HCT116 (cell line): ENCODE results near the gene NXN.

Experiments
- EZH2 ChIP-seq: fragments of 200-600 bp; sonication (generic); IDR thresholded peaks from 2 replicates; pipeline ENCODE4 v1.6.1; 2017; ENCODE audit warnings: antibody characterized with exemption, mixed run types
- FOSL1 ChIP-seq: IDR thresholded peaks from 2 replicates; pipeline ENCODE4 v1.6.1; 2012; ENCODE audit warnings: low read depth
- POLR2A ChIP-seq: IDR thresholded peaks from 2 replicates; pipeline ENCODE4 v1.7.0; 2011; ENCODE audit warnings: borderline replicate concordance; ENCODE audit not compliant: insufficient read depth, insufficient read length; ENCODE audit errors: extremely low read depth
- RAD21 ChIP-seq: IDR thresholded peaks from 2 replicates; pipeline ENCODE4 v1.6.1; 2012; ENCODE audit warnings: low read depth, mild to moderate bottlenecking
- SP1 ChIP-seq: IDR thresholded peaks from 2 replicates; pipeline ENCODE4 v1.6.1; 2012; ENCODE audit warnings: low read depth
- SRF ChIP-seq: IDR thresholded peaks from 2 replicates; pipeline ENCODE4 v1.6.1; 2012; ENCODE audit warnings: low read depth
- TF ChIP-seq, protein P1 (sequence below), 3 experiments: fragments of 200-600 bp in 1 of 3; sonication (generic) in 1 of 3; IDR thresholded peaks in 2 of 3; conservative IDR thresholded peaks in 1 of 3; 2 replicates each; pipeline ENCODE4 v1.5.1; 2012 to 2017; ENCODE audit warnings: low read depth in 2 of 3, low read length in 2 of 3, antibody characterized with exemption in 1 of 3, borderline replicate concordance in 1 of 3, control low read depth in 1 of 3, mild to moderate bottlenecking in 1 of 3, mixed read lengths in 1 of 3, mixed run types in 1 of 3, moderate library complexity in 1 of 3; ENCODE audit not compliant: insufficient read depth in 1 of 3
- TF ChIP-seq, protein P2 (sequence below): IDR thresholded peaks from 2 replicates; pipeline ENCODE4 v1.6.1; 2012
- TF ChIP-seq, protein P3 (sequence below): IDR thresholded peaks from 2 replicates; pipeline ENCODE4 v1.6.1; 2012; ENCODE audit warnings: low read depth

DNA sequence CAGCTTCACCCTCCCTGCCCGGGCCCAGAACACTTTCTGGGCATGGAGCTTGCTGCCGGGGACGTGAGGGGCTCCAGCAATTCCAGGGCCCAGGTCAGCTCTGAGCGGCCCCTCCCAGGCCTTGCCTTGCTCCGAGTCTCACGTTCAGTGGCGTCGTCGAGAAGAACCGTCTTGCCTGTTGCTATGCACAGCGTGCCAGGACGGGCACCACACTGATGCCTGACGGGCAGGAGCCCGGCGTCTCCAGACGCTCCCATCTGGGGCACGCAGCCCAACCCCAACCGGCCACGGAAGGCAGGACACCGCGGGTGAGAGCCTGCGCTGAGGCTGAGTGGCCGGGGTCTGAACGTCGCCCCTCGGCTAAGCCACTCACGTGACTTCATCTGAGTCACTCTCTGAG, 44.5 kb upstream of the NXN start:
- TF ChIP-seq, protein P1, sequence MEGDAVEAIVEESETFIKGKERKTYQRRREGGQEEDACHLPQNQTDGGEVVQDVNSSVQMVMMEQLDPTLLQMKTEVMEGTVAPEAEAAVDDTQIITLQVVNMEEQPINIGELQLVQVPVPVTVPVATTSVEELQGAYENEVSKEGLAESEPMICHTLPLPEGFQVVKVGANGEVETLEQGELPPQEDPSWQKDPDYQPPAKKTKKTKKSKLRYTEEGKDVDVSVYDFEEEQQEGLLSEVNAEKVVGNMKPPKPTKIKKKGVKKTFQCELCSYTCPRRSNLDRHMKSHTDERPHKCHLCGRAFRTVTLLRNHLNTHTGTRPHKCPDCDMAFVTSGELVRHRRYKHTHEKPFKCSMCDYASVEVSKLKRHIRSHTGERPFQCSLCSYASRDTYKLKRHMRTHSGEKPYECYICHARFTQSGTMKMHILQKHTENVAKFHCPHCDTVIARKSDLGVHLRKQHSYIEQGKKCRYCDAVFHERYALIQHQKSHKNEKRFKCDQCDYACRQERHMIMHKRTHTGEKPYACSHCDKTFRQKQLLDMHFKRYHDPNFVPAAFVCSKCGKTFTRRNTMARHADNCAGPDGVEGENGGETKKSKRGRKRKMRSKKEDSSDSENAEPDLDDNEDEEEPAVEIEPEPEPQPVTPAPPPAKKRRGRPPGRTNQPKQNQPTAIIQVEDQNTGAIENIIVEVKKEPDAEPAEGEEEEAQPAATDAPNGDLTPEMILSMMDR (IDR thresholded peaks at IDR 0.05 in 2 of 3, conservative IDR thresholded peaks at IDR 0.05 in 1 of 3; ENCODE audit: borderline replicate concordance in 1 of 3, insufficient read depth in 1 of 3, low read depth in 2 of 3, low read length in 2 of 3) = no peak
- TF ChIP-seq EZH2 (no peak), POLR2A (no peak), RAD21 (no peak), SRF (no peak), SP1 (no peak), FOSL1 (no peak)
- TF ChIP-seq, protein P2, sequence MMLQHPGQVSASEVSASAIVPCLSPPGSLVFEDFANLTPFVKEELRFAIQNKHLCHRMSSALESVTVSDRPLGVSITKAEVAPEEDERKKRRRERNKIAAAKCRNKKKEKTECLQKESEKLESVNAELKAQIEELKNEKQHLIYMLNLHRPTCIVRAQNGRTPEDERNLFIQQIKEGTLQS = no peak
- TF ChIP-seq, protein P3, sequence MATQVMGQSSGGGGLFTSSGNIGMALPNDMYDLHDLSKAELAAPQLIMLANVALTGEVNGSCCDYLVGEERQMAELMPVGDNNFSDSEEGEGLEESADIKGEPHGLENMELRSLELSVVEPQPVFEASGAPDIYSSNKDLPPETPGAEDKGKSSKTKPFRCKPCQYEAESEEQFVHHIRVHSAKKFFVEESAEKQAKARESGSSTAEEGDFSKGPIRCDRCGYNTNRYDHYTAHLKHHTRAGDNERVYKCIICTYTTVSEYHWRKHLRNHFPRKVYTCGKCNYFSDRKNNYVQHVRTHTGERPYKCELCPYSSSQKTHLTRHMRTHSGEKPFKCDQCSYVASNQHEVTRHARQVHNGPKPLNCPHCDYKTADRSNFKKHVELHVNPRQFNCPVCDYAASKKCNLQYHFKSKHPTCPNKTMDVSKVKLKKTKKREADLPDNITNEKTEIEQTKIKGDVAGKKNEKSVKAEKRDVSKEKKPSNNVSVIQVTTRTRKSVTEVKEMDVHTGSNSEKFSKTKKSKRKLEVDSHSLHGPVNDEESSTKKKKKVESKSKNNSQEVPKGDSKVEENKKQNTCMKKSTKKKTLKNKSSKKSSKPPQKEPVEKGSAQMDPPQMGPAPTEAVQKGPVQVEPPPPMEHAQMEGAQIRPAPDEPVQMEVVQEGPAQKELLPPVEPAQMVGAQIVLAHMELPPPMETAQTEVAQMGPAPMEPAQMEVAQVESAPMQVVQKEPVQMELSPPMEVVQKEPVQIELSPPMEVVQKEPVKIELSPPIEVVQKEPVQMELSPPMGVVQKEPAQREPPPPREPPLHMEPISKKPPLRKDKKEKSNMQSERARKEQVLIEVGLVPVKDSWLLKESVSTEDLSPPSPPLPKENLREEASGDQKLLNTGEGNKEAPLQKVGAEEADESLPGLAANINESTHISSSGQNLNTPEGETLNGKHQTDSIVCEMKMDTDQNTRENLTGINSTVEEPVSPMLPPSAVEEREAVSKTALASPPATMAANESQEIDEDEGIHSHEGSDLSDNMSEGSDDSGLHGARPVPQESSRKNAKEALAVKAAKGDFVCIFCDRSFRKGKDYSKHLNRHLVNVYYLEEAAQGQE = no peak
